Ascending aorta (tissue), 2 donors: Measurements from ENCODE around the gene TMC6. TPM values are rescaled to one million over a fixed set of nuclear protein-coding genes. Genes with fewer than 3 reads are reported as not detected.
"Not testable (repeated sequence)": the region's sequence is repeated elsewhere in the genome, so short reads cannot be mapped to it uniquely, and the experiment has no call there.

Source experiments
- DNase-seq, 2 donors: peaks; one replicate each; pipeline ENCODE4 v3.0.0-alpha.2; 2019; ENCODE audit warnings: low spot score in 2 of 2
- H3K27ac ChIP-seq, 2 donors: fragments of 200-600 bp; sonication (generic); one replicate each; pipeline ENCODE4 v1.5.1; 2016 to 2017; ENCODE audit warnings: mild to moderate bottlenecking in 1 of 2
- H3K27me3 ChIP-seq: fragments of 200-600 bp; sonication (generic); one replicate; pipeline ENCODE4 v1.5.1; 2017
- H3K36me3 ChIP-seq, 2 donors: fragments of 200-600 bp; sonication (generic); one replicate each; pipeline ENCODE4 v1.5.1; 2016
- H3K4me1 ChIP-seq, 2 donors: fragments of 200-600 bp; sonication (generic); one replicate each; pipeline ENCODE4 v1.5.1; 2016 to 2017; ENCODE audit warnings: mild to moderate bottlenecking in 1 of 2
- H3K4me3 ChIP-seq, 2 donors: fragments of 200-600 bp; sonication (generic); one replicate each; pipeline ENCODE4 v1.5.1; 2016 to 2017; ENCODE audit warnings: mild to moderate bottlenecking in 1 of 2
- H3K9me3 ChIP-seq, 2 donors: fragments of 200-600 bp; sonication (generic); one replicate each; pipeline ENCODE4 v1.5.1; 2016
- CTCF ChIP-seq, 3 experiments: fragments of 200-600 bp in 2 of 3; fragments of 450-650 bp in 1 of 3; sonication (generic) in 2 of 3; IDR thresholded peaks; one replicate each; pipeline ENCODE4 v1.5.1; 2016 to 2019; ENCODE audit warnings: antibody characterized with exemption in 3 of 3, mild to moderate bottlenecking in 1 of 3, moderate library complexity in 1 of 3
- intact Hi-C: fragments of 100-400 bp; cut with DNase I; formaldehyde crosslinking; loops from one replicate; pipeline ENCODE4 v1.15.1; 2023
- total RNA-seq: library from RNA; depleted of rRNA; stranded (reverse); fragments of >200 nt; gene quantifications from one replicate; pipeline ENCODE4 v1.1.0, GENCODE V29; 2016

TMC6 gene
- total RNA-seq, 1 donor from 2014 or later, result 173 TPM

GRCh38 chr17:78174346-78174869 lies 45.9 kb upstream of the TMC6 start:
- TF ChIP-seq CTCF (IDR thresholded peaks at IDR 0.05), result peak; percentile 66 to 85 (median 81)
- Histone ChIP-seq H3K36me3 (peaks cover 9 to 12% of the 10 kb centered on the region in 2 donors), H3K4me1 (peaks cover 8 to 65% of the 10 kb centered on the region in 2 donors), H3K4me3 (no peak overlapping the region), H3K9me3 (no peaks in the 10 kb centered on the region), H3K27ac (peak overlapping the region; percentile 81 to 89), H3K27me3 (no peaks in the 10 kb centered on the region)
- intact Hi-C loops, result loop anchor here (1.0 to 10.0 kb wide), 4 partner anchors 77 to 1030 kb away; partner anchors contain the start of gene SEC14L1
- peak; percentile 58 to 93 for DNase-seq

GRCh38 chr17:78173097-78173715 lies 44.7 kb upstream of the TMC6 start:
- Histone ChIP-seq H3K36me3 (peaks cover 9 to 12% of the 10 kb centered on the region in 2 donors), H3K27ac (peak overlapping the region; percentile 81 to 89), H3K4me3 (no peak overlapping the region), H3K27me3 (no peaks in the 10 kb centered on the region), H3K9me3 (no peaks in the 10 kb centered on the region), H3K4me1 (peaks cover 11 to 60% of the 10 kb centered on the region in 2 donors)
- intact Hi-C loops, result loop anchor here (5.0 to 10.0 kb wide), 3 partner anchors 571 to 1028 kb away; partner anchors contain the start of gene SEC14L1
- no peak for DNase-seq
- TF ChIP-seq CTCF (IDR thresholded peaks at IDR 0.05), result no peak

GRCh38 chr17:78172249-78173051 lies 43.9 kb upstream of the TMC6 start:
- Histone ChIP-seq H3K4me1 (peaks cover 11 to 63% of the 10 kb centered on the region in 2 donors), H3K36me3 (peaks cover 9 to 12% of the 10 kb centered on the region in 2 donors), H3K27me3 (no peaks in the 10 kb centered on the region), H3K4me3 (peak overlapping the region in 1 of 2 donors; percentile 8), H3K27ac (peak overlapping the region; percentile 81 to 89), H3K9me3 (no peaks in the 10 kb centered on the region)
- DNase-seq, result peak in 1 of 2 donors; percentile 76
- intact Hi-C loops, result loop anchor here (5.0 to 10.0 kb wide), 3 partner anchors 570 to 1028 kb away; partner anchors contain the start of gene SEC14L1
- no peak for TF ChIP-seq CTCF (IDR thresholded peaks at IDR 0.05)

- Histone ChIP-seq H3K4me1 (peaks cover 11 to 59% of the 10 kb centered on the region in 2 donors), H3K27ac (peak overlapping the region; percentile 81 to 89), H3K36me3 (peaks cover 9 to 12% of the 10 kb centered on the region in 2 donors), H3K4me3 (peak overlapping the region in 1 of 2 donors; percentile 8)
- intact Hi-C loops, result loop anchor here (5.0 to 10.0 kb wide), 3 partner anchors 569 to 1027 kb away; partner anchors contain the start of gene SEC14L1
- not testable (repeated sequence) for H3K27me3 ChIP-seq, H3K9me3 ChIP-seq, DNase-seq
Observed at GRCh38 chr17:78171591-78172248, 43.2 kb upstream of the TMC6 start.

GRCh38 chr17:78170692-78171590 lies 42.4 kb upstream of the TMC6 start:
- Histone ChIP-seq H3K9me3 (no peaks in the 10 kb centered on the region), H3K4me1 (peaks cover 11 to 52% of the 10 kb centered on the region in 2 donors), H3K36me3 (peaks cover 9 to 12% of the 10 kb centered on the region in 2 donors), H3K27me3 (no peaks in the 10 kb centered on the region), H3K4me3 (no peak overlapping the region), H3K27ac (peak overlapping the region in 1 of 2 donors; percentile 81)
- DNase-seq, result no peak
- TF ChIP-seq CTCF (IDR thresholded peaks at IDR 0.05), result no peak
- intact Hi-C loops, result loop anchor here (5.0 to 10.0 kb wide), 3 partner anchors 569 to 1026 kb away; partner anchors contain the start of gene SEC14L1
